GM12892 (cell line): Measurements from ENCODE around the gene MOXD1.

Source experiments
- POLR2A ChIP-seq: IDR thresholded peaks from 2 replicates; pipeline ENCODE4 v1.6.1; 2011; ENCODE audit warnings: low read depth, low read length, control low read depth
- POLR2AphosphoS5 ChIP-seq: IDR thresholded peaks from 2 replicates; pipeline ENCODE4 v1.6.1; 2011; ENCODE audit warnings: low read depth, low read length, control low read depth
- TAF1 ChIP-seq: IDR thresholded peaks from 2 replicates; pipeline ENCODE4 v1.6.1; 2011; ENCODE audit warnings: low read depth, mild to moderate bottlenecking, control low read depth, low read length, borderline replicate concordance

DNA sequence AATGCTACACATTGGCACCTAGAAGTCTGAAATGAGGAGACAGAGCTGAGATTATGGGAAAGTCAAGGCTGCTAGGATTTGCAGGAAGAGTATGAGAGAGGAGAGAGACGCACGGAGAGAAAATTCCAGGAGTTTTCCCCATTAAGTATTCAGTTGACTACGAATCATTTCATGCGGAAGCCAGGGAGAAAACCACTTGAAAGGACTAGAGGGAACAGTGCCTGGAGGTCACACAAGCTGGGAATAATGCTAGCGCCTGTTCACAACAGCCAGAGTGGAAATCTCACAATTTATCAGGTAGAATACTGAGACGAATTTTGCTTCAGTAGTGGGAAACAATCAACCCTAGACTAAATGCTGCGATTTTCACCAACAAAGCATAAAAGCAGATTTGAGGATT is 118.6 kb downstream of the MOXD1 start:
- TF ChIP-seq POLR2A, result no peak
- no peak for TF ChIP-seq POLR2AphosphoS5
- TF ChIP-seq TAF1, result no peak
